Measurements from ENCODE around the gene FGD2.
"Not testable (repeated sequence)": the region's sequence is repeated elsewhere in the genome, so short reads cannot be mapped to it uniquely, and the experiment has no call there.

The FGD2 gene

GRCh38 chr6:37043091-37043490, 37.6 kb downstream of the FGD2 start:
- DNase-seq: not testable (repeated sequence)

- no peak for DNase-seq
Measured at GRCh38 chr6:37047346-37047688, 41.9 kb downstream of the FGD2 start.

GRCh38 chr6:37047689-37048402, 42.4 kb downstream of the FGD2 start:
- DNase-seq: no peak

- no peak for DNase-seq
Measured at GRCh38 chr6:37048403-37048850, 43.0 kb downstream of the FGD2 start.

- DNase-seq: peak; percentile 77
Measured at GRCh38 chr6:37048851-37049757, 43.6 kb downstream of the FGD2 start.

GRCh38 chr6:37049758-37050044, 44.2 kb downstream of the FGD2 start:
- no peak for DNase-seq

- peak; percentile 81 for DNase-seq
Measured at GRCh38 chr6:37050045-37050853, 44.8 kb downstream of the FGD2 start.

- DNase-seq: no peak
Measured at GRCh38 chr6:37050854-37051137, 45.3 kb downstream of the FGD2 start.

GRCh38 chr6:37051138-37052026, 45.9 kb downstream of the FGD2 start:
- peak; percentile 95 for DNase-seq

- peak; percentile 65 for DNase-seq
Measured at GRCh38 chr6:37052027-37052628, 46.7 kb downstream of the FGD2 start.

GRCh38 chr6:37053683-37054082, 48.2 kb downstream of the FGD2 start:
- DNase-seq: no peak

- DNase-seq: no peak
Measured at GRCh38 chr6:37054171-37054570, 48.7 kb downstream of the FGD2 start.

GRCh38 chr6:37054580-37054979, 49.1 kb downstream of the FGD2 start:
- no peak for DNase-seq

- DNase-seq: no peak
Measured at GRCh38 chr6:37056112-37056403, 50.6 kb downstream of the FGD2 start.

- DNase-seq: no peak
Measured at GRCh38 chr6:37056439-37057127, 51.1 kb downstream of the FGD2 start.

GRCh38 chr6:37057128-37057471, 51.6 kb downstream of the FGD2 start:
- no peak for DNase-seq

- no peak for DNase-seq
Measured at GRCh38 chr6:37057678-37058077, 52.2 kb downstream of the FGD2 start.

GRCh38 chr6:37058084-37058586, 52.7 kb downstream of the FGD2 start:
- no peak for DNase-seq

- DNase-seq: not testable (repeated sequence)
Measured at GRCh38 chr6:37058984-37059343, 53.5 kb downstream of the FGD2 start.

GRCh38 chr6:37059344-37060194, 54.1 kb downstream of the FGD2 start:
- no peak for DNase-seq

GRCh38 chr6:37060195-37060559, 54.7 kb downstream of the FGD2 start:
- no peak for DNase-seq
